Measurements from ENCODE around the gene CDT1. TPM values are rescaled to one million over a fixed set of nuclear protein-coding genes. Genes with fewer than 3 reads are reported as not detected.

Gene CDT1
- total RNA-seq, 1 donor from 2014 or later: 16.2 TPM

DNA sequence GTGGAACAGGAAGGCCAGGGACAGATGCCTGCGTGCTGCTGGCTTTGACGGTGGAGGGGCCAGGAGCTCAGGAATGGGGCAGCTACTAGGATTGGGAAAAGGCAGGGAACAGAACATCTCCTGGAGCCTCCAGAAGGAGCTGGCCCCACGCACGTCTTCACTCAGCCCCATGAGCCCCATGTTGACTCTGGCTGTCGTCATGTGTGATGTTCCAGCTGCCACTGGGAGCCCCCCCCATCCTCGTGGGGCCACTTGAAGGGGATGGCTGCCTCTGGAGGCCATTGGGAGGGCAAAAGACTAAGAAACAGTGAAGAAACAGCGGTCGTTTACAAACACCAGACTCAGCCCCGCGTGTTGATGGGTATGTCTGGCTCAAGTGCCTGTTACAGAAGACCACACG, 26.7 kb downstream of the CDT1 start:
- TF ChIP-seq, protein P1, sequence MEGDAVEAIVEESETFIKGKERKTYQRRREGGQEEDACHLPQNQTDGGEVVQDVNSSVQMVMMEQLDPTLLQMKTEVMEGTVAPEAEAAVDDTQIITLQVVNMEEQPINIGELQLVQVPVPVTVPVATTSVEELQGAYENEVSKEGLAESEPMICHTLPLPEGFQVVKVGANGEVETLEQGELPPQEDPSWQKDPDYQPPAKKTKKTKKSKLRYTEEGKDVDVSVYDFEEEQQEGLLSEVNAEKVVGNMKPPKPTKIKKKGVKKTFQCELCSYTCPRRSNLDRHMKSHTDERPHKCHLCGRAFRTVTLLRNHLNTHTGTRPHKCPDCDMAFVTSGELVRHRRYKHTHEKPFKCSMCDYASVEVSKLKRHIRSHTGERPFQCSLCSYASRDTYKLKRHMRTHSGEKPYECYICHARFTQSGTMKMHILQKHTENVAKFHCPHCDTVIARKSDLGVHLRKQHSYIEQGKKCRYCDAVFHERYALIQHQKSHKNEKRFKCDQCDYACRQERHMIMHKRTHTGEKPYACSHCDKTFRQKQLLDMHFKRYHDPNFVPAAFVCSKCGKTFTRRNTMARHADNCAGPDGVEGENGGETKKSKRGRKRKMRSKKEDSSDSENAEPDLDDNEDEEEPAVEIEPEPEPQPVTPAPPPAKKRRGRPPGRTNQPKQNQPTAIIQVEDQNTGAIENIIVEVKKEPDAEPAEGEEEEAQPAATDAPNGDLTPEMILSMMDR (IDR thresholded peaks at IDR 0.05; ENCODE audit: unreplicated experiment): no peak
- Mint-ChIP-seq H3K9me3 (ENCODE audit: unreplicated experiment) (no peaks in the 10 kb centered on the region), H3K4me1 (ENCODE audit: unreplicated experiment) (no peaks in the 10 kb centered on the region), H3K27ac (ENCODE audit: unreplicated experiment) (no peak overlapping the region), H3K27me3 (ENCODE audit: unreplicated experiment) (peaks cover 5% of the 10 kb centered on the region), H3K36me3 (ENCODE audit: low read depth, unreplicated experiment) (peaks cover 7% of the 10 kb centered on the region), H3K4me3 (ENCODE audit: unreplicated experiment) (no peak overlapping the region)
- no peak for DNase-seq (ENCODE audit: low spot score)

DNA sequence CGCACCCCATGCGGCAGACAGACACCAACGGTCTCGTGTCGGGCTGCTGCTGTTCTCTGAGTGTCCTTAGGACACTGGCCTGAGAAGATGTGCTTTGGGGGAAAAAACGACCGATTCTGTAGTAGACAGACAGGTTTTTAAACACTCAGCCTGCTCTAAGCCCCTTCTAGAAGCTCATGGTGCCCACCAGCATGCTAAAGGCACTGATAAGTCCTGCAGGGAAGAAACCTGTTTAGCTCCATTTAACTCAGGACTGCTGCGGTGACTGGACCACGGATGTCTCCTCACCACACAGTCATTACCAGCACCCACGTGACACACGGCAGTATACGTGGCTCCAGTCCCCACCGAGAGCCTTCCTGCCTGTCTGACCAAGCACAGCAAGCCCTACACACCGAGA, 27.2 kb downstream of the CDT1 start:
- TF ChIP-seq, protein P1 (IDR thresholded peaks at IDR 0.05; ENCODE audit: unreplicated experiment): no peak
- Mint-ChIP-seq H3K27ac (ENCODE audit: unreplicated experiment) (no peak overlapping the region), H3K9me3 (ENCODE audit: unreplicated experiment) (no peaks in the 10 kb centered on the region), H3K27me3 (ENCODE audit: unreplicated experiment) (peaks cover 5% of the 10 kb centered on the region), H3K4me1 (ENCODE audit: unreplicated experiment) (no peaks in the 10 kb centered on the region), H3K4me3 (ENCODE audit: unreplicated experiment) (no peak overlapping the region), H3K36me3 (ENCODE audit: low read depth, unreplicated experiment) (peaks cover 5% of the 10 kb centered on the region)
- DNase-seq (ENCODE audit: low spot score): no peak

DNA sequence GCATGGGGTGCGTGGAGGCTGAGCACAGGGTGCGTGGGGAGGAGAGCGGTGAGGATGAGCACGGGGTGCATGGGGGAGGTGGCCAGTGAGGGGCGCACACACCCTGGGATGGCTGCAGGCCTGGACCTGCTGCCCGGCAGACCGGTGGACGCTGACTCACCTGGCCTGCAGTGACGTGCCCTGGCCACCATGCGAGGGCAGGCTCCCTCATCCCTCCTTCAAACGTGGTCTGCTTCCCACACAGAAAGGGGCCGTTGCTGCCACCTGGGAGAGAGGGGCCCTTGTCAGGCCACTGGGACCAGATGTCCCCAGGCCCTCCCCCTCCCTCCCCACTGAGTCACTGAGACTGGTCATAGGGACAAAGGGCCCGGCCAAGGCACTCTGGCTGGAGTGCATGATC, 28.2 kb downstream of the CDT1 start:
- H3K9me3 Mint-ChIP-seq (ENCODE audit: unreplicated experiment): no peaks in the 10 kb centered on the region
- no peak overlapping the region for H3K27ac Mint-ChIP-seq (ENCODE audit: unreplicated experiment)
- TF ChIP-seq, protein P1 (IDR thresholded peaks at IDR 0.05; ENCODE audit: unreplicated experiment): no peak
- no peak for DNase-seq (ENCODE audit: low spot score)
- no peaks in the 10 kb centered on the region for H3K4me1 Mint-ChIP-seq (ENCODE audit: unreplicated experiment)
- peaks cover 3% of the 10 kb centered on the region for H3K27me3 Mint-ChIP-seq (ENCODE audit: unreplicated experiment)
- peaks cover 4% of the 10 kb centered on the region for H3K36me3 Mint-ChIP-seq (ENCODE audit: low read depth, unreplicated experiment)
- no peak overlapping the region for H3K4me3 Mint-ChIP-seq (ENCODE audit: unreplicated experiment)

DNA sequence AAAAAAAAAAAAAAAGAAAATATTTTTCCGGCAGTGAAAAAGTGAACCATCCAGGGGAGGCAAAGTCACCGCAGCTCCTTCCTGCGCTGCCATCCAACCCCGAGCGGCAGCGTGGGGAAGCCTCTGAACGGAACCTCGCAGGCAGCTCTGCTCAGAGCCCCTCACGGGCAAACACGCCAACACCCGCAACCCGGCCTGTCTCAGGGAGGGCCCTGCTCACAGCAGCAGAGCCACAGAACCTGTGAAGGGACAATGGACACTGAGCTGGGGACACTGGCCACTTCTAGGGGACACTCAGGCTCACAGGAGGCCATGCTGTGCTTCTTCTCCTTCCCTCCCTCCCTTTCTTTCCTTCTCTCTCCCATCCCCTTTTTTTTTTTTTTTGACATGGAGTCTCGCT, 29.5 kb downstream of the CDT1 start:
- DNase-seq (ENCODE audit: low spot score): no peak
- Mint-ChIP-seq H3K4me3 (ENCODE audit: unreplicated experiment) (no peak overlapping the region), H3K4me1 (ENCODE audit: unreplicated experiment) (no peaks in the 10 kb centered on the region), H3K36me3 (ENCODE audit: low read depth, unreplicated experiment) (peaks cover 4% of the 10 kb centered on the region), H3K27ac (ENCODE audit: unreplicated experiment) (no peak overlapping the region), H3K27me3 (ENCODE audit: unreplicated experiment) (peaks cover 3% of the 10 kb centered on the region), H3K9me3 (ENCODE audit: unreplicated experiment) (no peaks in the 10 kb centered on the region)
- TF ChIP-seq, protein P1 (IDR thresholded peaks at IDR 0.05; ENCODE audit: unreplicated experiment): no peak

DNA sequence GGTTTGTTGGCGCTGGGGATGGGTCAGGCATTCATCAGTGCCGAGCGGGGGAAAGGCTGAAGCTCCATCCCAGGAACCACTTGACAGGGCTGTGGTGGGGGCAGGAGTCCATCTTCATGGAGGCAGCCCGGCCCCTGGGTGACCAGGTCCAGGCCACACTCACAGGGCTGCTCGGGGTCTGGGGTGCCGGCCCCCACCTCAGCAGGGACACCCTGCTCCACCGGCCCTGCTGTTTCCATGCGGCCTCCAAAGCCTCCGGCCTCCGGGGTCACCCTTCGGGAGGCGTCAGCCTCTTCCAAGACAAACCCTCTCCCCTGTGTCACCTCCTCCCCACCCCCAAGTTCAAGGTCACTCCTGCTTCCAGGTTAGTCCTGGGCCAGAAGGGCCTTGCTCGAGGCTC, 31.1 kb downstream of the CDT1 start:
- TF ChIP-seq, protein P1 (IDR thresholded peaks at IDR 0.05; ENCODE audit: unreplicated experiment): no peak
- no peaks in the 10 kb centered on the region for H3K9me3 Mint-ChIP-seq (ENCODE audit: unreplicated experiment)
- no peak overlapping the region for H3K4me3 Mint-ChIP-seq (ENCODE audit: unreplicated experiment)
- H3K27ac Mint-ChIP-seq (ENCODE audit: unreplicated experiment): no peak overlapping the region
- DNase-seq (ENCODE audit: low spot score): no peak
- H3K36me3 Mint-ChIP-seq (ENCODE audit: low read depth, unreplicated experiment): peaks cover 4% of the 10 kb centered on the region
- H3K4me1 Mint-ChIP-seq (ENCODE audit: unreplicated experiment): no peaks in the 10 kb centered on the region
- peaks cover 2% of the 10 kb centered on the region for H3K27me3 Mint-ChIP-seq (ENCODE audit: unreplicated experiment)

Measured in endothelial cell (in vitro differentiated cells).